ENCODE results near the gene DOLK.

GRCh38 chr9:128983536-128983935 is 36.1 kb upstream of the DOLK start:
- no peak for TF ChIP-seq POLR2A (IDR thresholded peaks at IDR 0.05)
- no peak for TF ChIP-seq CTCF (IDR thresholded peaks at IDR 0.05)
